HG02840 (cell line): ENCODE results near the gene ATP6V1F.
"Not testable (repeated sequence)": the region's sequence is repeated elsewhere in the genome, so short reads cannot be mapped to it uniquely, and the experiment has no call there.

ENCODE experiments used
- ATAC-seq: cut with Tn5 transposase; IDR thresholded peaks from one replicate; pipeline ENCODE4 v1.9.1; 2021; ENCODE audit warnings: mild to moderate bottlenecking, moderate library complexity, moderate number of reproducible peaks; ENCODE audit not compliant: unreplicated experiment, low FRiP score

ATP6V1F gene

GRCh38 chr7:128894101-128894440 lies 31.4 kb downstream of the ATP6V1F start:
- no peak for ATAC-seq

DNA sequence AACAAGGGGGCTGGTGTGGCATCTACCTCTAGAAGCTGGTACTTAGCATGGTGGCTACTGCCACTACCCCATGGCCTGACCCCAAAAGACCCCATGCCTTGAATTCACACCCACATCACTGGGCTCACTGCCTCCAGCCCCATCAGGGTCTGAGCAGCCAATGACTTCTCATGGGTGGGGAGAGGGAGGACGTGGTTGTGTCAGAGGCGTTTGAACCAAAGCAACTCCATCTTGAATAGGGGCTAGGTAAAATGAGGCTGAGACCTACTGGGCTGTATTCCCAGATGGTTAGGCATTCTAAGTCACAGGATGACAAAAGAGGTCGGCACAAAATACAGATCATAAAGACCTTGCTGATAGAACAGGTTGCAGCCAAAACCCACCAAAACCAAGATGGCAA lies 32.7 kb downstream of the ATP6V1F start:
- no peak for ATAC-seq

GRCh38 chr7:128899392-128899791 lies 36.7 kb downstream of the ATP6V1F start:
- no peak for ATAC-seq

DNA sequence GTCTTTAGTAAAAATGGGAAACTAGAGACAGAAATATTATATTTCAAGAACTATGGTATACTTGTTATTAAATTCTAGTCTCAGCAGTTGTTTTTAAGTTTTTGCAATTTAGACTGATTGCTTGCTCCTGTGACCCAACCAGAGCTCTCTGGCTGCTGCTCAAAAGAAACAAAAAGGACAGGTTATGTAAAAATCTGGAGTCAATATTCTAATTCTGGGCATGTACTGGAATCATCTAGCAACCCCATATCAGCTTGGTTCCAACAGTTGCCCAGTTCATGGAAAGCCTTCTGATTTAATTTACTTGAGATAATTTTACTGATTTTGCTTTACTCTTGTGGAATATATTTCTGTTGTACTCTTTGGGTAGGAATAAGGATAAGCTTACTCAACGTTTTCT lies 37.6 kb downstream of the ATP6V1F start:
- no peak for ATAC-seq

DNA sequence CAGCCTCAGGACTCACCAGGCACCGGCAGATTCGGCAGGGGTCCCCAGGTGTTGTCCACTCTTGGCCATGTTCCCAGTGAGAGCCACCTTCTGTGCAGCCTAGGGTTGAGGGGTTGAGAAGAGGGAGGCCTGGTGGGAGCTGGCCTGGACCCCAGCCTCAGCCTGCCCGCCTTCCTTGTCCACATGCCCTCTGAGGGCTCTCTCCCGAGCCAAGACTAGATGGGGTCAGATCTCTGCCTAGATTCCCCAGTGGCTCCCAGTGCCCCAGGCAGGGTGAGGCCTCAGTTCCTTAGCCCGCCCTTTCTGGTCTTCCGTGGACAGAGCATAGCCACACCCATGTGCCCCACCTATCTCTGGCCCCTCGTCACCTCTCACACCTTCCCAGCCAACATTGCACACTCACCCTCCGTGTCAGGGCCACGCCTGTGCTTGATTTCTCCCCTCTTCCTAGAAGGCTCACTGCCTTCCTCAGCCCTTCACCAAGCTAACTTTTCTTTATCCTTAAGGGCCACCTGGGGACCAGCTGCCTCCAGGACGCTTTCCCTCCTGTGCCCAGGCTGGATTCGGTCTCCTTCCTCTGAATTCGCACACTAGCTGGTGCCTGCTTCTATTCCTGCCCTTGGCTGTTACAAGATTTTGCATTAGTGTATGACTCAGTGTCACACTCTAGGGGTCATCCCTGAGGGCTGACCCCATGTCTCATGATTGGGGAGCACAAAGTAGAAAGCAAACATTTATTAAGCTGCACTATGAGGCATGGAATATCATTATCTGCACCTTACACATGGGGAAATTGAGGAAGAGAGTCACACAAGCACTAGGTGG lies 40.3 kb downstream of the ATP6V1F start:
- ATAC-seq = no peak

DNA sequence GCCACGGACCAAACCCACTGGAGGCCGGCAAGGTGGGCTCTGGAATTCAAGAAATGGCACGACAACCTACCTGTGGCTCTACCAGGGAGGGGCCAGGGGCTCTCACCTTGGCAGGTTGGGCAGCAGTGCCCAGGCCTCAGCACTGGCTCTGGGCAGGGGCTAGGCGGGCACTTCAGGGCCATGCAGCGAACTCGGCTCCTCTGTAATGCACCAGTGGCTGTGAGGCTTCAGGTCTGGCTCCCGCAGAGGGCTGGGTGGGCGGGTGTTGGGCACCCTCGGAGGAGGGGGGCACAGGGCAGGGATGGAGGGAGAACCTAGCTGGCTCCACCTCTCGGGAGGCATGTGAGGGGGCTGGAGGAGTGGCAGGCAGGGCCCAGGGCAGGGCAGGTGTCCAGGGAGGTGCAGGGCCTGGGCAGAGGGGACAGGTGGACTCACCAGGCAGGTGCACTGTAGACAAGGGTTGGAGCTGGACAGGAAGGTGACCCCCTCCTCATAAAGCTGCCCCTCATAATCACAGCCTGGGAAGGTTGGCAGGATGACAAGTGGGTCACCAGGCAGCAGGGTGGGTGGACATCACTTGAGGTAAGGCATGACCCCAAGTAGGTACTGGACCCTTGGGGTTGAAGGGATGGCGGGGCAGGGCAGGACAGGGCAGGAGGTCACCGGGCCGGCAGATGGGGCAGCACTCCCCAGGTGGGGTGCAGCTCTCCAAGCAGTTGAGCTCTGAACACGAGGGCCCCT lies 41.1 kb downstream of the ATP6V1F start:
- no peak for ATAC-seq

DNA sequence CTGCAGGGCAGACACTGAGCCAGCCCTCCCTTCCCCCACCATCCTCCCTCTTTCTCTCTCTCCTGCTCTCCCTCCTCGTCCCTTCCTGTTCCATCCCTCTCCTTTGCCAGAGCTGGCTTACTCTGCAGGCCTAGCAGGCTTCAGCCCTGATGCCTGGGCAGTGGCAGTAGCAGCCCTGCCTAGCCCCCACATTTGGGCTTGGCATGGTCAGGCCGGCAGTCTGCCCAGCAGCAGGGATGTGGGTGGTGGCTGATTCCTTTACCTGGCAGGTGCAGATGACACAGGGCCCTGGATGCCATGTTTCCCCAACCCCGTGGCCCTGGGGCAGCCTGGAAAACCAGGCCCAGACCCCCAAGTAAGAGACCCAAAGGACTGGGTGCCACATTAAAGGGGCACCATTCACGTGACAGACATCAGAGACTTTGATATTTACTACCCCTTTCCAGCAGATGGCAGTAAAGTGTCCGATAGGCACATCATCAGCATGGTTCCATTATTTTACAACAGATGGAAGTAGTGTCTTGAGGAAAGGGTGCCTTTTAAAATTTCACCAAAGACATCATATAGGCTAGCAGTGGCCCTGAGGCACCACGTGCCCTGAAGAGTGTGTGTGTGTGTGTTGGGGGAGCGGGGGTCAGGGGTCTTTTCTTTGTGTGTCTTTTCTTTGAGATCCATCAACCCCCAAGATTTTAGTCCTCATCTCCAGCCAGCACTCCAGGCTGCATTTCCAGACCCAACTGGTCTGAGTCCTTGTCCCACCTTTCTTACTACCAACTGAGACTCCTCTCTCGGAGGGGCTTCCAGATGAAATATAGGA lies 41.9 kb downstream of the ATP6V1F start:
- no peak for ATAC-seq

DNA sequence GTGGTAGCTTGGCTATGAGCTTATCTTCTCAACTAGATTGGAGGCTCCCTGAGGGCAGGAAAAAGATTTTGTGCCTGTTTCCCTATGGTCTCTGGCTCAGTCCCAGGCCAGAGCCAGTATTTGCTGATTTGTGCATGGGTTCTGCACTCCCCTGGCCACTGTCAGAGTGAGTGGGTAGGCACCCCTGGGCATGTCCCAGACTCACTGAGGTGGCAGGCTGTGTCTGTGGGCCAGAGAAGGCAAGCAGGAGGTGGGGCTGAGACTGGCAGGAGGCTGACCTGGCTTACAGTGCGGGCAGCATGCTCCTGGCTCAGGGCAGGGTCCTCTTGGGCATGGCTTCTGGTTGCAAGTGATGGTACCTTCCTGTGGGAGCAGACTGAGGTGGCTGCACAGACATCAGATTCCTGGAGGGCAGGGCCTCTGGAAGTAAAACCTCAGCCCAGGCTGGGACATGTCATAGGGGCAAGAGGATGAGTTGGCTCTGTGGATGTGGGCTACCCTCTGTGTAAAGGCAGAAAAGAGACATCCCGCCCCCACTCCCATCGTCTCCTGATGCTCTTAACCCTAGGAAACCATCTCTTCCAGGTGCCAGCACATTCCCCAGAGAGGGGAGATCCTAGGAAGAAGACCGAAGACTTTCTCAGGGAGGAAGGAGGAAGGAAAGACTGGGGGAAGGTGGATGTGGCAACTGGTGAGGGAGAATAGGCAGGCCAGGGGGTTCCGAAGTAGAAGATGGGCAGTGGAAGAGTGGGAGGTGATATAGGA lies 43.5 kb downstream of the ATP6V1F start:
- no peak for ATAC-seq

DNA sequence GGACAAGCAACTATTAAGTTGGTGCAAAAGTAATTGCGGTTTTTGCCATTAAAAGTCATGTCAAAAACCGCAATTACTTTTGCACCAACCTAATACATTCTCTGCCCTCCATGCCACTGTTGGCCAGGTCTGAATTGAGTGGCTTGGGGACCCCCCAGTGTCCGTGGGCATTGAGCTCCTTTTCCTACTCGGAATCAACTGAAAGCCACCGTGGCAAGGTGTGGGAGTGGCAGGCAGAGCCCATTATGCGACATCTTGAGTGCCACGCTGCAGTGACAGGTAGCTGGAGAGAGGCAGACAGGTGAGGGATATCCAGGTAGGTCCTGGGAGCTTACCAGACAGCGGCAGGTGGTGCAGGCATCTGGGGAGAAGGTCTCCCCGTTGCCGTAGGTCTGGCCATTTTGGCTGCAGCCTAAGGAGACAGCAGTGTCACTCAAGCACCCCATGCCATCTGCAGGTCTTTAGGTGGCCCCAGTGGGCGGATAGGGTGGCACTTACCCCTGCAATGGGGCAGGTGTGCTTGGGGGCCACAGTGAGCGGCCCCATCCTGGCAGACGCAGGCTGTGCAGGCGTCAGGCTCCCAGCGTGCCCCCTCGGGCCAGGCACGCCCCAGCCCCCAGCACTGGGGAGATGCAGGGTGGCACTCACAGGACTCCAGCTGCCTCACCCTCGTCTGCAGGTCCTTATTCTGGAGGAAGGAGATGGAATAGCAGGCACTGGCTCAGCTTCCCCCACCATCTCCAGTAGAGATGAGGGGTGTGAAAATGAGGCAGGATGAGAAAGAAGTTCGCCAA lies 44.3 kb downstream of the ATP6V1F start:
- no peak for ATAC-seq

DNA sequence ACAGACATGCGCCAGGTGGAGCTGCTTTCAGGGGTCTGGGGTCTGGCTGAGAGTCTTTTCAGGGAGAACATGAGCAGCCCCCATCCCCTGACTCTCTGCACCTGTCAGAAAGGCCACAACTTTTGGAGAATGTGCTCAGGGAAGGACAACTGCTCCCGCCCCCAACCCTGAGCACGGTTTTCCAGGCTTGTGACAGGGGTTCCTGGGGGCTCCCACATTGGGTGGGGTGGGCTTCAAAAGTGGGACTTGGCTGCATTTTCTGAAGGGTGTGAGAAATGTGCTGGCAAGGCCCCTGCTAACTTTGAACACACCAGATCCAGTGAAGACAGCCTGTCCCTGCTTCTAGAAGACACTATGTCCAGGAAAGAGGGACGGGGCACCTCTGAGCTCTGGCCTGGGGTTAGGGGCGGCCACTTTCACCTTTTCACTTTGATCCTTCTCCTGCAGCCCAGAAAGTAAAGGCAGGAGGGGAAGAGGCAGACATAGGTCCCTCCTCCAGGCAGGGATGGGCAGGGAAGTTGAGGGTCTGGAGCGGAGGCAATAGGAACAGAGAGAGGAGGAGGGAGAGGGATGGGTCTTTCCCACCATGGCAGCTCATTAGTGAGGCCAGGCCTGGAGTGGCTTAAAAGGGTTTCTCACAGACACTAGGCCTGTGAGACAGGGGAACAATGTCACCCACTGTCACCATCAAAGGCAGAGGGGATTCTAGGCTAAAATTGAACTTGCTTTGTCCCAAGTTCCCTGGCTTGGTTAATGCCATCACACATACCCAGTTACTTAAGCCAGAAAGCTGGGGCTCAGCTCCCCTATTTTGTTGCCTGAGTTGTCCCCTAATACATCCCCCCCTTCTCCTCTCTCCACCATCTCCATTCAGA lies 46.3 kb downstream of the ATP6V1F start:
- no peak for ATAC-seq

DNA sequence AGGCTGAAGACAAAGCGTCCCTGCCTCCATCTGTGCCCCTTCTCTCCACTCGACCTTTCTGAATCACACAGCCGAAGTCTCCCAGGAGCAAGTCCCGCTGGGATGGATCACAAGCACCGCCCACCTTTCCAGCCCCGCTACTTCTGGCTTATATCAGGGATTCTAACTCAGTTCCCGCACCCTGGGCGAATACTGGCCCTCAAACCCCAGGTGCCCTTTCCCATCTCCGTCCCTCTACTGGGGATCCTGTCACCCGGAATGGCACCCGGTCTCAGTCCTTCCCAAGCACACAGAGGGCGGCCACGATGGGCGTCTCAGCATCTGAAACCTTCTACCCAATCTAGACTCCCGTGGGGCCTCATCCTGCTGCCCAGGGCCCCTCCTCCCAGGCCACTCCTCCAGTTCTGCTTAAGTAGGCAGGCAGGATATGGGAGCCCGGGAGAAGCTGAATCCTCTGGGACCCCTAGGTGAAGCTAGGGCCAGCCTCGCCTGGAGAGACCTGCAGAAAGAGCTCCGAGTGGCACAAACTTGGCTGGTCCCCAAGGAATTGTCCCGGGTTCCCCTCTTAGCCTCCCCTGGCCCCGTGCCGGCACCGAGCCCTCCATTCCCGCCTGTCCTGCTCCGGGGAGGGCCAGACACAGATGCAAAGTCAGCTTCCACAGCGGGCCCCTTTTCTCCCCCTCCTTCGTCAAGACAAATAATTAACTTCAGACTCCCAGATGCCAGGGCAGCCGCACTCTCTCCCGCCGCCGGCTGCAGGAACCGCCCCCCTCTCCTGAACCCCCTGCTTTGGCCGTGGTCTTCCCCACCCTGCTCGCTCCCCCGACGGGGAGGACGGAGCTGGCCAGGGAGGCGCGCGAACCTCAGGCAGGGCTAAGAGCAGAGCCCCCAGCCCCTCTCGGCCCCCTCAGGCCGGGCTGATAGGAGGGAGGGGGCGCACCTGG lies 47.2 kb downstream of the ATP6V1F start:
- ATAC-seq = no peak

DNA sequence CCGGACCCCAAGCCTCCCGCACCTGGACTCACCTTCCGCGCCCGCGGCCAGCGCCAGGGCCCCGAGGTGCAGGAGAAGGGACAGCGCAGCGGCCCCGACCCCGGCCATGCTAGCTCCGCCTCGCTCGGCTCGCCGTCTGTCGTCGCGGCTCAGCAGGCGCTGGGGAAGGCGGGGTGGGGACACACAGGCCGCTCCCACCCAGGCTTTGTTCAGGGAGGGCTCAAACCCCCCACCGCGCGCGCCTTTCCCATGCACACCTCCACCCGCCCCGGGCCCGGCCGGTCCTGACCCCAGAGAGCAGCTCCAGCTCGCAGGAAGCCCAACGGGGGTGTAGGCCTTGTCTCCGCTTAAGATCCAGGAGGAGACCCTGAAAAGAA lies 47.9 kb downstream of the ATP6V1F start, which contains the start of gene KCP:
Gene KCP, minus strand, starts transcription at position 141 of the 377 bp plus-strand sequence. Its CDS starts 33 bp downstream, at position 108.
- no peak for ATAC-seq

DNA sequence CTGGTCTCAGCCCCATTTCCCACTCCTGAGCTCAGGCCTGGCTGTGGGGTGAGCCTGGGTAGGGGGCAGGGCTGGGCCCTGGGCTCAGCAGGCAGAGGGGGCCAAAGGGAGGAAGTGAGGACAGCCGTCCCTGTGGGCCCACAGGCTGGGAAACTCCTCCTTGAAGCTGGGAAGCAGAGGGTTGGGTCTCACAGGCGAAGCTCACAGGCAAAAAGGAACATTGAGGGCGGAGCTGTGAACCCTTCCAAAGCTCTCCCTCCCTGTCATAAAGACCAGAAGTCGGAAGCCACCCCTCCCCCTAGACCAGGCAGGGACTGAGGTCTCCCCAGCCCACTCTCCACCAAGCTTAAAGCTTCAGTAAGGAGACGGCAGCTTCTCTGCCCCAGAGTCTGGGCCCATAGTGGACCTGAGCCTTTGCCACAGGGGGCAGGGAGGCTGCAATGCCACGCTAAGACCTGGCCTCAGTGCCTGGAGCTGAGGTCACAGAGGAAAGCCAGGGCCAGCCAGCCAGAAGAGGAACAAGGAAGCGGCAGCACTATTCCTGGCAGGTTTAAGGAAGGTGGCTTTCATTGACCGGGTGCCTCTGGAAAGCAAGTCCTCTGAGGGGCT lies 48.9 kb downstream of the ATP6V1F start:
- no peak for ATAC-seq

DNA sequence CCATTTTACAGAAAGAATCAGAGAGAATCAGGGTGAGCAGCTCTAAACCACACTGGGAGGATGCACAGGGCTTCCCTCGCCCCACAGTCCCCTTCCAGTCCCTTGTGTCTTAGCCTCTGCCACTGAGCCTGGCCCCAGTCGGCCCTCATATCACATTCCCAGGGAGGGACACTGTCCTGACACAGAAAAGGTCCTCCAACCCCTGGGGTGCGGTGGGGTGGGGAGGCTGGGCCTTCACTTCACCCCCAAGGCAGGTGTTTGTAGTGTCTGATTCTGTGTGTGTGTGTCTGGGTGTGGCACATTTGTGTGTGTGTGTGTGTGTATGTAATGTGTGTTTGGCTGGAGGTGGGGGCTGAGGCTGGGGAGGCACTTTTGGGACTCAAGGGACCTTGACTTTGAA lies 49.6 kb downstream of the ATP6V1F start:
- ATAC-seq = no peak

- not testable (repeated sequence) for ATAC-seq
Observed at GRCh38 chr7:128912709-128913495, 50.2 kb downstream of the ATP6V1F start.

DNA sequence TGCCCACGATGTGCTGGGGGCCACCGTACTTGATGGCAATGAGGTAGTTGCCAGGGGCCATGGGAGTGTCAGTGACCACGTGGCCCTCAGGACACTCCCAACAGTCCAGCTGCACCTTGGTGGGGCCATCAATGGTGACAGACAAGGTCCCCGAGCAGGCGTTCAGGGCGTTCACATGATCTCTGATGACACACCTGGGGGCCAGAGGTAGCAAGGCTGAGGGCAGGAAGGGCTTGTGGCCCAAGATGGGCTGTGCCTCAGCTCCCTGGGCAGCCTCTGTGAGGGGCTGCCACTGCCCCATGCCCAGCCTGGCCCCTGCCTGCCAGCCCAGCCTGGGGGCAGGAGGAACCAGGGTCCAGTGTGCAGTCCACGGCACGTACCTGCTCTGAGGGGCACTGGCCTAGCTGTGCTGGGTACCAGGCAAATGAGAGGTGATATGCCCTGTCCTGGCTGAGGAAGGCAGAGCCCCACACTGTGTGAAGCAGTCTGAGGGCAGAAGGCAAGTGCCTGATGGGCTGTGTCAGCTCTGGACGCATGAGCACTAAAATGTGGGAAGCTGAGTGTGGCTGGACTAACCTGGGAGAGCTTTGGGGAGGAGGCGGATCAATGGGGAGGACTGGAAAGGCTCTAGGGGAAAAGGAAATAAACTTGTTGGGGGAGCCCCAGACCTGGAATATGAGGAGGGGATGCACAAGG lies 51.4 kb downstream of the ATP6V1F start:
- ATAC-seq = no peak
